Measurements from ENCODE around the gene BGN.

GRCh38 chrX:153495903-153496589 is 1.3 kb downstream of the BGN start:
- TF ChIP-seq CTCF (IDR thresholded peaks at IDR 0.05; ENCODE audit: low read depth, low read length) (no peak), EZH2phosphoT487 (IDR thresholded peaks at IDR 0.05; ENCODE audit: low read depth) (no peak)
